ENCODE data around the gene PAK1.

GRCh38 chr11:77299528-77299993, 174.3 kb downstream of the PAK1 start:
- TF ChIP-seq CTCF (conservative IDR thresholded peaks at IDR 0.05; ENCODE audit: low read depth, low read length) = no peak
- TF ChIP-seq ELK1 (IDR thresholded peaks at IDR 0.05; ENCODE audit: borderline replicate concordance, low read depth, low read length) = no peak

Measured in IMR-90 (cell line).